ENCODE results near the gene COA5.

COA5 gene

GRCh38 chr2:98586551-98587140 is 21.7 kb downstream of the COA5 start:
- TF ChIP-seq, protein P1, sequence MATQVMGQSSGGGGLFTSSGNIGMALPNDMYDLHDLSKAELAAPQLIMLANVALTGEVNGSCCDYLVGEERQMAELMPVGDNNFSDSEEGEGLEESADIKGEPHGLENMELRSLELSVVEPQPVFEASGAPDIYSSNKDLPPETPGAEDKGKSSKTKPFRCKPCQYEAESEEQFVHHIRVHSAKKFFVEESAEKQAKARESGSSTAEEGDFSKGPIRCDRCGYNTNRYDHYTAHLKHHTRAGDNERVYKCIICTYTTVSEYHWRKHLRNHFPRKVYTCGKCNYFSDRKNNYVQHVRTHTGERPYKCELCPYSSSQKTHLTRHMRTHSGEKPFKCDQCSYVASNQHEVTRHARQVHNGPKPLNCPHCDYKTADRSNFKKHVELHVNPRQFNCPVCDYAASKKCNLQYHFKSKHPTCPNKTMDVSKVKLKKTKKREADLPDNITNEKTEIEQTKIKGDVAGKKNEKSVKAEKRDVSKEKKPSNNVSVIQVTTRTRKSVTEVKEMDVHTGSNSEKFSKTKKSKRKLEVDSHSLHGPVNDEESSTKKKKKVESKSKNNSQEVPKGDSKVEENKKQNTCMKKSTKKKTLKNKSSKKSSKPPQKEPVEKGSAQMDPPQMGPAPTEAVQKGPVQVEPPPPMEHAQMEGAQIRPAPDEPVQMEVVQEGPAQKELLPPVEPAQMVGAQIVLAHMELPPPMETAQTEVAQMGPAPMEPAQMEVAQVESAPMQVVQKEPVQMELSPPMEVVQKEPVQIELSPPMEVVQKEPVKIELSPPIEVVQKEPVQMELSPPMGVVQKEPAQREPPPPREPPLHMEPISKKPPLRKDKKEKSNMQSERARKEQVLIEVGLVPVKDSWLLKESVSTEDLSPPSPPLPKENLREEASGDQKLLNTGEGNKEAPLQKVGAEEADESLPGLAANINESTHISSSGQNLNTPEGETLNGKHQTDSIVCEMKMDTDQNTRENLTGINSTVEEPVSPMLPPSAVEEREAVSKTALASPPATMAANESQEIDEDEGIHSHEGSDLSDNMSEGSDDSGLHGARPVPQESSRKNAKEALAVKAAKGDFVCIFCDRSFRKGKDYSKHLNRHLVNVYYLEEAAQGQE (IDR thresholded peaks at IDR 0.05; ENCODE audit: insufficient read depth in 1 of 2, low read depth in 2 of 2, low read length in 2 of 2) = no peak
- TF ChIP-seq POLR2AphosphoS5 (IDR thresholded peaks at IDR 0.05; ENCODE audit: low read depth, low read length) (no peak), FOXP2 (optimal IDR thresholded peaks at IDR 0.05; ENCODE audit: borderline replicate concordance, extremely low read depth, extremely low read length, insufficient read depth) (no peak), TAF1 (IDR thresholded peaks at IDR 0.05; ENCODE audit: borderline replicate concordance, insufficient read depth, low read length) (no peak), SIN3A (IDR thresholded peaks at IDR 0.05; ENCODE audit: borderline replicate concordance, insufficient read depth, low read length) (no peak)

DNA sequence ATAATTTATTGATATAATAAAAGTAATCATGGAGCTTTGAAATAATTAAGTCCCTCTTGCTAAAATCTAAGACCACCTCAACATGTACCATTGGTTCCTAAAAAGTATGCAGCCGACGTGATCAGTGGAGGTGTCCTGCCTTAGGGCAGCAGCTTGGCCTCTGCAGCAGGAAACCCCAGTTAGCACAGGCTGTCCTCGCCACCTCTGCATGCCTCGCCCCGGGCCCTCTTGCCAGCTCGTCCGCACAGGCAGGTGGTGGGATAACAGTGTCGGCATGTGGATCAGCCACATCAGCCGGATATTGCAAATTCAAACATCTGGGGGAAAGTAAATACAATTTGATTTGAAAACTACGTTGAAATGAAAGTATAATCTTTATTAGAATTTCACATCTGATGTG is 22.9 kb downstream of the COA5 start:
- no peak for TF ChIP-seq POLR2AphosphoS5 (IDR thresholded peaks at IDR 0.05; ENCODE audit: low read depth, low read length)
- TF ChIP-seq, protein P1 (IDR thresholded peaks at IDR 0.05; ENCODE audit: insufficient read depth in 1 of 2, low read depth in 2 of 2, low read length in 2 of 2) = no peak
- TF ChIP-seq TAF1 (IDR thresholded peaks at IDR 0.05; ENCODE audit: borderline replicate concordance, insufficient read depth, low read length) = no peak
- no peak for TF ChIP-seq SIN3A (IDR thresholded peaks at IDR 0.05; ENCODE audit: borderline replicate concordance, insufficient read depth, low read length)

DNA sequence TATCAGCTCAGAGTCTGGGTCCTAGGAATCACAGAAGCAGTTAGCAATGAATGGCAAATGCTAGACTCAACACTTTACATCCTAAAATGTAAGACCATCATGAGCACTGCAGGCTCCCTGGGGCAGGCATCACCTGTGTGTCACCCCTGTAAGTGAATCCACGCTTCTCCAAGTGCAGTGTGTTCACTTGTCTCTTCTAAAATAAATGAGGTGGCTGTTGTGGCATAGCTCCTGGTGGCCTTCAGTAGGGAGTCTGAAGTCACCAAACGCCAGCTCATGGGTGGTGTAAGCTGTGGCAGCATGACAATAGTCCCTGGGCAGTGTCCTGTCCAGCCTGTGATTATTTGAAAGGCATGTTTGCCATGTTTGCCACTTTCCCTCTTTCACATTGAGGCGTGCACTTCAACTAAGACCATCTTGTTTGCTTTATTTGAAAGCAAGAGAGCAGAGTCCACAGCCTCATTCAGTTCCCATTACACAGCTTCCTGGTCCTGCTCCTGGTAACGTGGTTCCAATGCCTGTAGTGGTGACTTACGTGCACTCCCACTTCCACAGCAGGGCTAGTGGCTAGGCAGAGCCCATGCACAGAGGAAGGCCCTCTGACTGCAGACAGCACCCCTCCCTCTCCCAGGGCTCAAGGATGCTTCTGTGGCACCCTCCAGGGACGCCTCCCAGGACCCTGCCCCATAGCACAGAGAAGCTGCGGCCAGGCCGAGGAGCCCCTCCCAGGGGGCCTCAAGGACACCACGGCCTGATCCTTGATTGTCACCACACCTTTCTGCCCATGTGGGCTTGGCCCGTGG is 24.3 kb downstream of the COA5 start:
- TF ChIP-seq FOXP2 (optimal IDR thresholded peaks at IDR 0.05; ENCODE audit: borderline replicate concordance, extremely low read depth, extremely low read length, insufficient read depth) (no peak), POLR2AphosphoS5 (IDR thresholded peaks at IDR 0.05; ENCODE audit: low read depth, low read length) (no peak), TAF1 (IDR thresholded peaks at IDR 0.05; ENCODE audit: borderline replicate concordance, insufficient read depth, low read length) (no peak), SIN3A (IDR thresholded peaks at IDR 0.05; ENCODE audit: borderline replicate concordance, insufficient read depth, low read length) (no peak)
- TF ChIP-seq, protein P1 (IDR thresholded peaks at IDR 0.05; ENCODE audit: insufficient read depth in 1 of 2, low read depth in 2 of 2, low read length in 2 of 2) = no peak

- TF ChIP-seq SIN3A (IDR thresholded peaks at IDR 0.05; ENCODE audit: borderline replicate concordance, insufficient read depth, low read length) (no peak), FOXP2 (optimal IDR thresholded peaks at IDR 0.05; ENCODE audit: borderline replicate concordance, extremely low read depth, extremely low read length, insufficient read depth) (no peak), TAF1 (IDR thresholded peaks at IDR 0.05; ENCODE audit: borderline replicate concordance, insufficient read depth, low read length) (no peak), POLR2AphosphoS5 (IDR thresholded peaks at IDR 0.05; ENCODE audit: low read depth, low read length) (no peak)
- TF ChIP-seq, protein P1 (IDR thresholded peaks at IDR 0.05; ENCODE audit: insufficient read depth in 1 of 2, low read depth in 2 of 2, low read length in 2 of 2) = no peak
These were observed 25.0 kb downstream of the COA5 start for GRCh38 chr2:98583276-98583675.

Measured in PFSK-1 (cell line).